NB4 (cell line): ENCODE data around the gene MLLT3.

Source experiments
- CTCF ChIP-seq: IDR thresholded peaks from one replicate; pipeline ENCODE4 v1.5.1; 2012; ENCODE audit warnings: low read depth, low read length
- MAX ChIP-seq: IDR thresholded peaks from 2 replicates; pipeline ENCODE4 v1.6.1; 2011; ENCODE audit warnings: low read depth, low read length
- POLR2A ChIP-seq: IDR thresholded peaks from 2 replicates; pipeline ENCODE4 v1.6.1; 2011; ENCODE audit warnings: mild to moderate bottlenecking; ENCODE audit not compliant: insufficient read length; ENCODE audit errors: extremely low read depth

- TF ChIP-seq CTCF (no peak), POLR2A (no peak), MAX (no peak)
Observed at GRCh38 chr9:20634895-20635294, 12.6 kb upstream of the MLLT3 start.
